Hematopoietic multipotent progenitor cell treated with erythropoietin and hydrocortisone succinate and interleukin-3 and kit ligand, for 4 days (in vitro differentiated cells): Measurements from ENCODE around the gene CMPK1.

Source experiments
- DNase-seq: peaks from one replicate; pipeline ENCODE4 v3.0.0-alpha.2; 2015

CMPK1 gene

DNA sequence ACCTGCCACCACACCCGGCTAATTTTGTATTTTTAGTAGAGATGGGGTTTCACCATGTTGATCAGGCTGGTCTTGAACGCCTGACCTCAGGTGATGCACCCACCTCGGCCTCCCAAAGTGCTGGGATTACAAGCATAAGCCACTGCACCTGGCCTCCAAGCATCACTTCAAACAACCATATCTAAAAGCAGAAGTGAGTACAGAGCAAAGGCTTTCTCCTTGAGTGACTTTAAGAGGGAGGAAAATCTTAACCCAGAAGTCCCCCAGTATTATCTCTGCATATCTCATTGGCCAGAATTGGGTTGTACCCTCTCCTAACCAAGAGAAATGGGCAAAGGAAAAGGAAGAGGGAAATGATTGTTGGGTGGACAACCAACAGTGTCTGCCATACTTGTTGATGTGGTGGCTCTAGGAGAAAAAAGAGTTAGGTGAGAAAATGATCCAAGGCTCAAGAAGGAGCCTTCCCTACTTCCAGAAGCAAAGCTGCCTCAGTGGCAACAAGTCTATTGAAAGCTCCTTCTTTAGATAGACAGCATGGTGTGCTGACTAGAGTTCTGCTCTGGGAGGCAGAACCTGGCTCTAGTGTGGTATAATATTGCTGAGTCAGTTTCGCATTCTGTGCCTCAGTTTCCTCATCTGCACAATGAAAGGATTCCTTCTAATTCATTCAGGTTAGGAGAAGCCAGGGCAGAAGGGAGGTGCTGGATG lies 65.7 kb downstream of the CMPK1 start:
- no peak for DNase-seq

DNA sequence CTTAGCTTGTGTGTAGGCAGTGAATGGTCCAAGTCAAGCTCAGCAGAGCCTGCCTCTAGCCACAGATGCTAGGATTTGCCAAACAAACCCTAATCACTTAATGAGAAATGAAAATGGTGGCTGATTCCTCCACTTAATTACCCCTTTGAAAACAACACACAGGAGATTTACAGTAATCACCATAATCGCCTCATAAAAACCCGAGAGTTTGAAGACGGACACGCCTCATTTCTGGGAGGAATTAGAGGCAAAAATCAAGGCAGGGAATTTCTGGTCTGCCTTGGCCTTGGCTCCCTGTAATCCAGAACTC lies 66.2 kb downstream of the CMPK1 start:
- no peak for DNase-seq

- no peak for DNase-seq
These were observed 68.2 kb downstream of the CMPK1 start for GRCh38 chr1:47401761-47402160.

DNA sequence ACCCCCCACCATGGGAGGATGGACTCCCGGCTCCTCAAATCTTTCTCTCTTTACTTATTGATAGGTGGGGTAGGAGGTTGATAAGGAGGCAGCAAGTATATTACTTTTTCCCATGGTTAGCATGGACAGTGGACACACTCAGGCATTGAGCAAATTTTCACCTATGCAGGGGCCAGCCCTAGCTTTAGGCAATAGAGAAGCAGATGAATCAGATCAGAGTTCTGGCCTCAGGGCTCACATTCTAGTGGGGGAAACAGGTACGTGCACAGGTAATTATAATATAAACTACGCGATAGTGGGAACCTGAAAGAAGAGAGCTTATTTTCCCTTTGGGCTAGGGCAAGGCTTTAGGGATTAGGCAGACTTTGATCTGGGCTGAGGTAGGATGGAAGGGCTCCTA lies 69.0 kb downstream of the CMPK1 start:
- no peak for DNase-seq

DNA sequence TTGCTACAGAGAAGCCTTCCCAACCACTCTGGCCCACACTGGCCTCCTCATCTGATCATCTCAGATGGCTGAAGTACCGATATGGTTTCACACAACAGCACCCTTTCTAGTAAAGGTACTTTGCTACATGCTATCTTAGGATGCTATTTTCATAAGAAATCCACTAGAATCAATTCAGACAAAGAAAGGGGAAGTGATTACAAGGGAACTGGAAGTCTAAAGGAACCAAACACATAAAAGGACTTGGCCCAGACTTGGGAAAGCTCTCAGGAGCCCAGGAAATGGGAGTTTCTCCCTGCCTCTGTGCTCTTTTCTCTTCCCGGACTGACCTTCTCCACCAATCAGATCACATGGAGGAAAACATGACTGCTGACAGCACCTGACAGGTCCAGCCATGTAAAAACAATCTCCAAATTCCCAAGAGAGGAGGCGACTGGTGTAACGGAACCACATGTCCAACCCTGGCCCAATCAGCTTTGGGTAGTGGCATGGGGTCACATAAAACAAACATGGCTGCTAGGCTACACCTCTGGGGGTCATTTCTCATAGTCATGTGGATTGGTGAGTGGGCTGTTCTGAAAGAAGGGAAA lies 69.8 kb downstream of the CMPK1 start:
- no peak for DNase-seq

DNA sequence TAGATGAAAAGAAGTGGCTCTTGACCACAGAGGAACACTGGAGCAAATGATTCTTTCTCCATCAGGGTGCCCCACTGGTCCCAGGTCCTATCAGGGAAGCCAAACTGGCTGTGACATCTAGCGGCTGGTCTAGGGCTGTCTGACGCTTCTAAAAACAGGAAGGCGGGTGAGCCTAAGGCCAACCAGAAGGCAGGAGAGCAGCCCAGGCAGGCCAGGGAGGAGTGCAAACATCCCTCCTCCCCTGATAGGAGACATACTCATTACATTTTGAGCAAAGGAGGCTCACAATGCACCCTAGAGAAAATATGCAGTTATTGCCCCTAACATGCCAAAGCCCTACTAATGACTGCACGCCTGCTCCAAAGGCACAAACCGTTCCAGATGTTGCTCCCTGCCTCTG lies 72.1 kb downstream of the CMPK1 start:
- DNase-seq = peak; percentile 62

DNA sequence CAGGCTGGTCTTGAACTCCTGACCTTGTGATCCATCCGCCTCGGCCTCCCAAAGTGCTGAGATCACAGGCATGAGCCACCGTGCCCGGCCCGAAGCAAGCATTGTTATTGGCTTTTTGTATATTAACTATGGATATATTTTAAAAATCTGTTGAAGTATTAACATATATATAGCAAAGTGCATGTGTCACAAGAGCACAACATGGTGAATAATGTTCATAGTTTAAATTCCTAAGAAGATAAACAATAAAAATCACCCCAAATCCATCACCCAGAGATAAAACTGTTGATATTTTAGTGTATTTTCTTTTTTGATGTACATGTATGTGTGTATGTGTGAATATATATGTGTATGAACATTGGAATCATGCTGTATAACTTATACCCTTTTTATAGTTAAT lies 73.4 kb downstream of the CMPK1 start:
- DNase-seq = no peak

DNA sequence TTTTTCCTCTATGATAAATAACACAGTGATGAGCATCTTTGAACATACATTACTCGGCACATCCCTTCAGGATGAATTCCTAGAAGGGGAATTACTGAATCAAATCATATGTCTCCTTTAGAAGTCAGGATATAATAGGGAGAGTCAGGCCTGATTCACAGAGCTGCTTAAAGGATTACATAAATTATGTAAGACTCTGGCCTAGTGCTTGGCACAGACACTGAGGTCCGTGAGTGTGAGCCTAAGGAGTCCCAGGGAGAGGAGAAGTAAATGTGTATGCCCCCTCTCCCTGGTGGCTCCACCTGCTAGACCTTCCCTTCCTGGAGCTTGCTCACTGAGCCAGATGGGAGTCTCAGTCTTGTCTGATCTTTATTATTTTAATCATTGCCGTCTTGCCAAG lies 73.9 kb downstream of the CMPK1 start:
- no peak for DNase-seq

GRCh38 chr1:47409311-47410067 lies 75.9 kb downstream of the CMPK1 start:
- no peak for DNase-seq

DNA sequence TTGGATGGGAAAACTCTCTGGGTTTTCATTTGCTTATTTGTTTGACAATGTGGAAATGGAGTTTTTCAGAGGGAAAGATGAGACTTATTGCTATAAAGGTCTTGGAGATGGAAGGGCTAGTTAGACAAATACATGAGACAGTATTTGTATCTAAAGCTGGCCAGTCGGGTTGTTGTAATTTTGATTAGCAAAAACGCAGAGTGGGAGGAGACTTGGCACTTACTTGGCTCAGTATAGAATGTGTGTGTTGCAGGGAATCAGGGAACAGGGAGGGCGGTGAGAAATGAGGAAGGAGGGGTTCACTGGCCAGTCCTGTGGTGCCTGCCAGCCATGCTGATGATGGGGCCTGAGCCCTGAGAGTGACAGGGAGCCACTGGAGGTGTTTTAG lies 76.5 kb downstream of the CMPK1 start:
- no peak for DNase-seq

GRCh38 chr1:47411436-47411835 lies 77.8 kb downstream of the CMPK1 start:
- DNase-seq = no peak

DNA sequence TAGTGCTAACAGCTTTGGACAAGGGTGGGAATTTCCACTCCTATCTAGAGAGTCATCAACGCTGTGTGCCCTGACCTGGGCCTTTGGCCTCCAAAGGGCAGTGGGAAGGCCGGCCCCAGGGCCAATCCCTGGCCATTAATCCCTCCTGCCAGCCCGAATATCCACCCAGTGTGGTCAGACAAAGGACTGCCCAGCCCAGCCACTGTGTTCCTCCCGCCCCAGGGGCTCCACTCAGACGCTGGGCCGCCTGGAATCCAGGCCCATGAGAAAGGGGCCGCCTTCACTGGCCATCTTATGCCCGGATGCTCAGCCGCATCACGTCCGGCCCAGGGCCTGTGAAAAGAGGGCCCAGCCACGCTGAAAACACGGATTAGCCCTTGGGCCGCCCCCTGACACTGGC lies 78.8 kb downstream of the CMPK1 start:
- no peak for DNase-seq

GRCh38 chr1:47415728-47416318 lies 82.2 kb downstream of the CMPK1 start, which contains the start of gene FOXE3:
Gene FOXE3 (plus strand): TSS chr1:47416285. CDS start chr1:47416316, 31 bp downstream.
- no peak for DNase-seq

DNA sequence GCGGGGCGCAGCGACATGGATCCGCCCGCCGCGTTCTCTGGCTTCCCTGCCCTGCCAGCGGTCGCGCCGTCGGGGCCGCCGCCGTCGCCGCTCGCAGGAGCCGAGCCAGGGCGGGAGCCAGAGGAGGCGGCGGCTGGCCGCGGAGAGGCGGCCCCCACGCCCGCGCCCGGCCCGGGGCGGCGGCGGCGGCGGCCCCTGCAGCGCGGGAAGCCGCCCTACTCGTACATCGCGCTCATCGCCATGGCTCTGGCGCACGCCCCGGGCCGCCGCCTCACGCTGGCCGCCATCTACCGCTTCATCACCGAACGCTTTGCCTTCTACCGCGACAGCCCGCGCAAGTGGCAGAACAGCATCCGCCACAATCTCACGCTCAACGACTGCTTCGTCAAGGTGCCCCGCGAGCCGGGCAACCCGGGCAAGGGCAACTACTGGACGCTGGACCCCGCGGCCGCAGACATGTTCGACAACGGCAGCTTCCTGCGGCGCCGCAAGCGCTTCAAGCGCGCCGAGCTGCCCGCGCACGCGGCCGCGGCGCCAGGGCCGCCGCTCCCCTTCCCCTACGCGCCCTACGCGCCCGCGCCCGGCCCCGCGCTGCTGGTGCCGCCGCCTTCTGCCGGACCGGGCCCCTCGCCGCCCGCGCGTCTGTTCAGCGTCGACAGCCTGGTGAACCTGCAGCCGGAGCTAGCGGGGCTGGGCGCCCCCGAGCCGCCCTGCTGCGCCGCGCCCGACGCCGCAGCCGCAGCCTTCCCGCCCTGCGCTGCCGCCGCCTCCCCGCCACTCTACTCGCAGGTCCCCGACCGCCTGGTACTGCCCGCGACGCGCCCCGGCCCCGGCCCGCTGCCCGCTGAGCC lies 83.0 kb downstream of the CMPK1 start:
- peak; percentile 39 for DNase-seq

DNA sequence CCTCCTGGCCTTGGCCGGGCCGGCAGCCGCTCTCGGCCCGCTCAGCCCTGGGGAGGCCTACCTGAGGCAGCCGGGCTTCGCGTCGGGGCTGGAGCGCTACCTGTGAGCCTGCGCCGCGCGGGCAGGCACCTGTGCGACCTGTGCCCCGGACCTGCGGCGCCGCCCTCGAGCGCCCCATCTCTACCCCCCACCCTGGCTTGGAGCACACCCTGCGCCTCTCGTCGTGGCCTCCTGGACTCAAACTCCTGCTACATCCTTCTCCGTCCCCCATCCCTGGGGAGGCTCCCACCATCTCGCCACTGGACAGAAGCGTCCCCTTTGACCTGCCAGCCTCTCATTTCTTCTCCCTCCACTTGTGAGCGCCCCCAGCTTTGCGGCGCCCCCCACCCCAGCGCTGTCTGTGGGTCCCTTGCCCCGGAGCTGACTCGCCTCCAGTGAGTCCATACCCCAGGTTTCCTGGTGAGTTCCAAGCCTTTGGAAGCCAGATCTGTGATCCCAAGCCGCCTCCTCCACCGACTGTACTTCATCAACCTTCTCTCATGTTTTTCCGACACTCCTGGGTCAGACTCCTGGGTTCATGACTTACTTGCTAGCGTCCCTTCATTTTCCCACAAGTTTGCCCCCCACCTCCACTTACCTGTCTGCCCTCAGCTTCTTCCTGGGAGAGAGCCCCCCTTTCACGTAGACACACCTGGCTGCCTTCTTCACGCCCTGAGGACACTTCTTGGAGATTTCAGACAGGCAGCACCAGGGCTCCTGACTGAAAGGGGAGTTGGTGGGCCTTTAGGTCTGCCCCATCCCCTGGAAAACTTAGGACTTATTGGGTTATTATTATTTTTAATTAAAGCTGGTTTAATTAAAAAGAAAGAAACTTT lies 83.8 kb downstream of the CMPK1 start:
- no peak for DNase-seq

DNA sequence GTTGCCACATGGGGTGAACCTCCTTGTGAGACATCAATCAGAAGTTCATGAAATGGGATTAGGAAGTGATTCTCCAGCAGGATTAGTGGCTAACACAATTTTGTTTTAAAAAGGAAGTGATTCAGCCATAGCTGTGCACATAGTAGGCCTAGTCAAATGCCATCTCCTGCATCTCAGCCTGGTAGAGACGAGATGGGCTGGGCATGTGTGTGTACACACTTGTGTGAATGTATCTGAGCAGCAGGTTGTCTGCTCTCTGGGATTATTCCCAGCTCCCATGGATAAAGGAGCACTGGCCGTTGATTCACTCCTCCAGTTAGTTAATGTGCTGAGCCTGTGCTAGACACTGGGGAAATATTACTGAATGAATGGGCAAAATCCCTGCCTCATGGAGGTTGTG lies 84.5 kb downstream of the CMPK1 start:
- DNase-seq = no peak

GRCh38 chr1:47418681-47419325 lies 85.2 kb downstream of the CMPK1 start:
- no peak for DNase-seq

DNA sequence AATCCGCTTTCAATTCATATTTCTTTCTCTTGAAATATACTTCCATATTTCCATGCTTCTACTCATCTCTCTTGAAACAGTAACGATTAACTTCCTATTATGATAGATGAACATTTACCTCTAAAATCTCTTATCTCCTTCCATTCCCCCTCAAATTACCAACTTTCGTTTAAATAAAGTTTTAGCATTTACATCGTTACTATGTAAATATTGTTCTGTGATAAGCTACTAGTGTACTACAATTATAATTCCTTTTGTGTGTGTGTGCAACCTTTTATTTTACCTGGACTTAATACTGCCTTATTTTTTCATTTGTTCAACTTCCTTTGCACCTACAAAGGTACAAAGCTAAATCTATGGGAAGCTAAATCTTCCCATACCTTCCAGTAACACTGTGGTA lies 87.0 kb downstream of the CMPK1 start:
- DNase-seq = no peak

GRCh38 chr1:47423872-47424271 lies 90.3 kb downstream of the CMPK1 start:
- no peak for DNase-seq

- no peak for DNase-seq
These were observed 90.9 kb downstream of the CMPK1 start for GRCh38 chr1:47424336-47424982.
